T-helper 22 cell (primary cell): ENCODE measurements around the gene INPP5E.
A peak's percentile ranks its signal among the peaks of the same experiment; 100 is the strongest.
"Not testable (repeated sequence)": the region's sequence is repeated elsewhere in the genome, so short reads cannot be mapped to it uniquely, and the experiment has no call there.

Experiments
- DNase-seq: peaks from one replicate; pipeline ENCODE4 v3.0.0-alpha.2; 2020; ENCODE audit warnings: low read depth

The INPP5E gene

DNA sequence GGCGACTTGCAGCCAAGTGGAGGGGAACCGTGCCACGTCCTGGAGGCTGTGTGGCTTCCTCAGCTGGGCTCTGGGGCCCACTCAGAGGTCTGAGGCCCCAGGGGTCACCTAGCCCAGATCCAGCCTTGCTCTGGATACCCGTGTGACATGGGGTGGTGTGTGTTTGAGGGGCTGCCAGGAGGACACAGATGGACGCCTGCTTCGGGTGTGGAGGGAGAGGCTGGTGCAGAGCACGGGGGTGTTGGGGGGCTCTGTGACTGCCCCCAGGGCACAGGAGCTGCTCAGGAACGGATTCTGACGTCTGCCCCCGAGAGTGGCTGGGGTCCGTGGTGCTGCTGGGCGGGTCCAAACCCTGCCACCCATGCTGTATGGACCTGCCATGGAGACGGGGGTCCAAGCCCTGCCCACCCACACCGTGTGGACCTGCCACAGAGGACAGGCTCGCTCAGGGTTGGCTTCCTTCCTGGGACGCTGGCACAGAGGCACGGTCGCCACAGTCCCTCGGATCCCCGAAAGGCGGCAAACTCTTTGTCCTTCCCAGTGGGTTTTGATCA is 10.5 kb downstream of the INPP5E start:
- no peak for DNase-seq

GRCh38 chr9:136426787-136427186 is 12.9 kb downstream of the INPP5E start:
- DNase-seq, result no peak

DNA sequence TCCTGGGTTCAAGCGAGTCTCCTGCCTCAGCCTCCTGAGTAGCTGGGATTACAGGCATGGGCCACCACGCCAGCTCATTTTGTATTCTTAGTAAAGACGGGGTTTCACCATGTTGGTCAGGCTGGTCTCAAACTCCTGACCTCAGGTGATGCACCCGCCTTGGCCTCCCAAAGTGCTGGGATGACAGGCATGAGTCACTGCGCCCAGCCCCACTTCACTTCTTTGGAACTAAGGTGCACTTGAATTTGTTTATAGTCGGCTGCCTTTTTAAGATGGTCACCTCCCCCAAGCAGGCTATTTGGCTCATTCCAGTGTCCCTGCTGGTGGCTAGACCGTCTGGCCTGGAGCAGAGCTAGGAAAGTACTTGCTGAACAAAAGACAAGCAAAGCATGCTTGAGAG is 14.3 kb downstream of the INPP5E start:
- not testable (repeated sequence) for DNase-seq

- no peak for DNase-seq
These were observed 14.8 kb downstream of the INPP5E start for GRCh38 chr9:136424750-136425362.

GRCh38 chr9:136423432-136424146 is 16.1 kb downstream of the INPP5E start:
- DNase-seq, result no peak

GRCh38 chr9:136422876-136423275 is 16.8 kb downstream of the INPP5E start:
- DNase-seq, result no peak

DNA sequence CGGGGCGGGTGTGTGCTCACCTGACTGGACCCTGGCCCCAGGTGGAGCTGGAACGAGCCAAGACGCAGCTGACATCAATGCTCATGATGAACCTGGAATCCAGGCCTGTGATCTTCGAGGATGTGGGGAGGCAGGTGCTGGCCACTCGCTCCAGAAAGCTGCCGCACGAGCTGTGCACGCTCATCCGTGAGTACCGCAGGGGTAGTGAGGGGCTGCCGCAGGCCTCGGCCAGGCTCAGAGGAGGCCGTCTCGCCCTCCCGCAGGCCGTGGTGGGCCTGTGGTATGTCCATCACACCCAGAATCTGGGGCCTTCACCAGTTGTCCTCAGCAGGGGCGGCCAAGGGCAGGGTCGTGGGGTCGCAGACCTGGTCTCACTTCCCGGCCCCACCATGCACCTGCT is 17.9 kb downstream of the INPP5E start:
- DNase-seq, result no peak

DNA sequence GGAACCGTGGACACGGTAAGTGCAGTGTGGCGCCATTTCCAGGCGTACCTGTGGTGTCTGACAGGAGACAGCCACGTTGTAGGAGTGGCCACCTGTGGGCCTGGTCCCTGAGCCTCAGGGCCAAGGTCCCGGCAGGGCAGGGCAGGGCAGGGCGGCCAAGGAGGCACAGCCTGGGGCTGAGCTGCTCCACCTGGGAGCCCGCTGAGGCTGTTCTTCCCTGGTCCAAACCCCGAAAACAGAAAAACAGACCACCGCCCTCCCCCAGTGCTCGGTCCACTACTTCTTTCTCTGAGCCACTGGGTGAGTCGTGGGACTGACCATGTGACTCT is 20.6 kb downstream of the INPP5E start:
- DNase-seq, result no peak

- no peak for DNase-seq
These were observed 21.2 kb downstream of the INPP5E start for GRCh38 chr9:136418182-136419091.

DNA sequence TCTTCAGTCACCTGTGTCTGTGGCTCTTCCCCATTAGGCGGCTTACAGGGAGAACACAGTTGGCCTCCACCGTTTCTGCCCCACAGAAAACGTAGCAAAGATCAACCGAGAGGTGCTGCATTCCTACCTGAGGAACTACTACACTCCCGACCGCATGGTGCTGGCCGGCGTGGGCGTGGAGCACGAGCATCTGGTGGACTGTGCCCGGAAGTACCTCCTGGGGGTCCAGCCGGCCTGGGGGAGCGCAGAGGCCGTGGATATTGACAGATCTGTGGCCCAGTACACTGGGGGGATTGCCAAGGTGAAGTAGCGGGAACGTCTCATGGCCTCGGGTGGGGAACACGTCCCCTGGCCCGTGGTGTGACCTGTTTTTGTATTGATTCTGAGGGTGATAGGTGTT is 22.7 kb downstream of the INPP5E start:
- no peak for DNase-seq

DNA sequence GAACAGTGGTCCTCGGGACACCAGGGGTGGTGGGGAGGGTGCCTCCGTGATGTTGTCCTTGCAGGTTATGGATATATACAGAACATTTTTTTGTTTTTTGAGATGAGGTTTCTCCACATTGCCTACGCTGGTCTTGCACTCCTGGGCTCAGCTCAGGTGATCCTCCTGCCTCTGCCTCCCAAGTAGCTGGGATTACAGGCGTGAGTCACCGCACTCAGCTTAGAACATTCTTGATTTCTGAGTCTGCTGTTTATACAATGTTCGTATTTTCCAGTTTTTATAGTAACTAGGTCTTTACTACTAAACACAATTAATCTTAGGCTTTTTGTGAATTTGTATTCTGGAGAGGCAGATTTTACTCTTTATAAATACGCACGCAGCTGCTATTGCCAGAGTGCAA is 23.2 kb downstream of the INPP5E start:
- DNase-seq, result no peak

DNA sequence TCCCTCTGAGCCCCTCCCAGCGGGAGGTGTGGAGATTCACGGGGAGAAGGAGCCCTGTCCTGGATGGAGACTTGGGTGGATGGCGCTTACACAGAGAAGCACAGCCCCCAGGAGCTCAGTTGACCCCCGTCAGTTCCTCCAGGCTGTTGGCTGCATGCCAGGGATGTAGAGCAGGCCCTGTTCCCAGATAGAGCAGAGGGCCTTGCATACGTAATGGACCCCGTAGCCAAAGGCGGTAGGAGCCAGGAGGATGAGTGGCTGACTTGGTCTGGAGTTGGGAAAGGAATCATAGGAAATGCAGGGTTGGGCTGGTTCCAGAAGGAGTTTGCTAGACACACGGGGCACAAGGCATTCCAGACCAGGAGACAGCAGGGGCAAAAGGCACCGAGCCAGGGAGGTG is 26.7 kb downstream of the INPP5E start:
- no peak for DNase-seq

- no peak for DNase-seq
These were observed 28.3 kb downstream of the INPP5E start for GRCh38 chr9:136411378-136411777.

DNA sequence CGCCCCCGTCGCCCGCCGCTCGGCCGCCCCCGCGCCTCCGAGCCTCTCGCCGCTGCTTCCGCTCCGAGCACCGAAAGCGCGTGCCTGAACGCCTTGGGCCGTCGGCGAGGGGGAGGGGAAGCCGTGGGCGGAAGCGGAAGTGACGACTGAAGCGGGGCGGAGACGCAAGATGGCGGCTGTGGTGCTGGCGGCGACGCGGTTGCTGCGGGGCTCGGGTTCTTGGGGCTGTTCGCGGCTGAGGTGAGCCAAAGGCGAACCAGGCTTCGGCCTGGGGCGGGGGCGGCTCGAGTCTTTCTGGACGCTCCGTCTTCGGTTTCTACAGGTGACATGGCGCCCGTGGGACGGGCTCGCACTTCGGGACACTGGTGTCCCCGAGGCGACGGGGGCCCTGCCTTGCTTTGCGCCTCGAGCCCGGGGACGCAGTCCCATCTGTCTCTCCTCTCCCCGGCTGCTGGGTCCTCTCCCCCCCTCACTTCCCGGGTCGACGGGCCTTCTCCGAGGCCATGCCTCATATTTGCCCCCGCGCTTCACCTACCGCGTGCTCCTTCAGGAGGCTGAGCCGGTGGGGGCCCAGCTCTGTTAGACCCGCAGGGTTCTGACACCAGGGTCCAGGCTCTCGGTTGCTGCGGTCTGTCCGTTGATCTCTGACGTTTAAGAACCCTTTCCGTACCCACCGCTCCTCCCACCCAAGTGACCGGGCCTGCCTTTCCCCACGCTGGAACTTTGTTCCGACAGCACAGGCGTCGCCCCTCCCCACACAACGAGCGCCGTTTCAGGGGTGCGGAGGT is 29.0 kb downstream of the INPP5E start, which contains the start of the genes ENTR1 and PMPCA:
ENTR1 (minus strand) TSS at position 115 of the 788 bp plus-strand sequence. CDS start 217 bp downstream, outside the sequence.
PMPCA (plus strand) TSS at position 159 of the 788 bp plus-strand sequence; CDS start at position 170, 11 bp downstream.
- peak; percentile 91 for DNase-seq

- DNase-seq, result no peak
These were observed 29.8 kb downstream of the INPP5E start for GRCh38 chr9:136409557-136410455.

GRCh38 chr9:136407911-136408310 is 31.7 kb downstream of the INPP5E start:
- DNase-seq, result no peak

DNA sequence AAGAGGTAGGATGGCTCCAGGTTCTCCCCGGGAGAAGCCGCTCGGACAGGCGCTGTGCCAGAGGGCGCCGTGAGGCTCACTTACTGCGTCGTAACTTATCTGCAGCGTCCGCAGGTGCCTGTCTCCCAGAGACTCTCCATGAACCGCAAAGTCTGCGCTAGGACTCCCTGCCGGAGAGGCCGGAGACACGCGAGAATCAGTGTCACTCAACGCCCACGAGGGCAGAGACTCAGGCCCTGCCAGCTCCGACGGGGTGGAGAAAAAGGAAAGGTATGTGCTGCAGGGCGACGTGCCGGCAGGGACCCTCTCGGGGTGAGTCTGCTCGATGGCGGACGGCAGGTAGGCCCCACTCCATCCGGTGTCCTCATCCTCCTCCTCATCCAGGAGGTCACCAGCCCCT is 32.6 kb downstream of the INPP5E start:
- DNase-seq, result not testable (repeated sequence)

GRCh38 chr9:136405904-136406303 is 33.7 kb downstream of the INPP5E start:
- not testable (repeated sequence) for DNase-seq

DNA sequence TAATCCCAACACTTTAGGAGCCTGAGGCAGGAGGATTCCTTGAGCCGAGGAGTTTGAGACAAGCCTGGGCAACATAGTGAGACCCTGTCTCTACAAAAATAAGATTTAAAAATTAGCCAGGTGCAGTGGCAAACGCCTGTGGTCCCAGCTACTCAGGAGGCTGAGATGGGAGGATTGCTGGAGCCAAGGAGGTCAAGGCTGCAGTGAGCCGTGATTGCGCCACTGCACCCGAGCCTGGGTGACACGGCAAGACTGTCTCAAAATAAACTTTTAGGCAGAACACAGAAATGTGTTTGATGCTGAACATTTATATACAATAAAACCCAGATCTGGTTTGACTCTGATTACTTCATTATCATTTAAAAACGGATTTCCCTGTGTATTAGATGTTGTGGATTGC is 34.2 kb downstream of the INPP5E start:
- no peak for DNase-seq

DNA sequence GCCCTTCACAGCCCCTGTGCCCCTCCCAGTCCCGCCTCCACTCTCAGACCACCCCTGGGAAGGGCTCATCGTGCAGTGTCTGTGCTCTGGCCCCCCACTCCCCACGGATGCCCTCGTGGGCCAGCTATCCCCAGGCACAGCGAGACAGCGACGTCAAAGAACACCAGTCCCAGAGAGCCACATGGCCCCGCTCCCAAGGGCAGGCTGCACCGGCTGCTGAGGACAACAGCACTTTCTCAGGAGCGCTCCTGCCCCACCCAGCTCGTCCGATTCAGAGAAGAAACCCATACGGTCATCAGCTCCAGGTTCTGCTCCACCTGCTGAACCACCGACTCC is 34.9 kb downstream of the INPP5E start:
- DNase-seq, result no peak
